H1 (cell line): Measurements from ENCODE around the gene CCDC179.

ENCODE experiments used
- CREB1 ChIP-seq: IDR thresholded peaks from 2 replicates; pipeline ENCODE4 v1.6.1; 2012; ENCODE audit warnings: inconsistent platforms
- POLR2AphosphoS5 ChIP-seq: IDR thresholded peaks from 2 replicates; pipeline ENCODE4 v1.6.1; 2011; ENCODE audit warnings: low read depth, low read length
- SIX5 ChIP-seq: IDR thresholded peaks from 2 replicates; pipeline ENCODE4 v1.6.1; 2011; ENCODE audit warnings: mild to moderate bottlenecking, low read depth, low read length

GRCh38 chr11:22797047-22797446 lies 63.2 kb downstream of the CCDC179 start:
- no peak for TF ChIP-seq SIX5
- TF ChIP-seq POLR2AphosphoS5: no peak
- no peak for TF ChIP-seq CREB1
